Activated B cell treated with CpG ODN at 0.5 μM for 24 hours (primary cell): ENCODE results near the gene SERBP1. TPM values are rescaled to one million over a fixed set of nuclear protein-coding genes. Genes with fewer than 3 reads are reported as not detected.
"Not testable (repeated sequence)": the region's sequence is repeated elsewhere in the genome, so short reads cannot be mapped to it uniquely, and the experiment has no call there.

Experiments
- ATAC-seq: fragments of 200-7000 bp; cut with Tn5 transposase; one replicate; pipeline ENCODE4 v1.10.0; 2021; ENCODE audit warnings: low read depth, mild to moderate bottlenecking, moderate library complexity
- CTCF ChIA-PET: fragments of 350-600 bp; sonication (Branson Sonifier 250); formaldehyde crosslinking; loops from one replicate; lab custom pipeline; 2021; ENCODE audit warnings: antibody characterized with exemption; lab: Charles Lee
- POLR2A ChIA-PET: fragments of 350-600 bp; sonication (Branson Sonifier 250); formaldehyde crosslinking; loops from one replicate; lab custom pipeline; 2021; ENCODE audit warnings: antibody characterized with exemption; lab: Charles Lee
- DNase-seq: peaks from one replicate; pipeline ENCODE4 v3.0.0; 2022
- H3K27ac Mint-ChIP-seq: one replicate; pipeline ENCODE4 v1.8.0; 2020; ENCODE audit warnings: mixed read lengths
- H3K27me3 Mint-ChIP-seq: one replicate; pipeline ENCODE4 v1.8.0; 2021; ENCODE audit warnings: mixed read lengths
- H3K36me3 Mint-ChIP-seq: one replicate; pipeline ENCODE4 v1.8.0; 2021; ENCODE audit warnings: low read depth, mixed read lengths
- H3K4me1 Mint-ChIP-seq: one replicate; pipeline ENCODE4 v1.8.0; 2021; ENCODE audit warnings: mixed read lengths
- H3K4me3 Mint-ChIP-seq: one replicate; pipeline ENCODE4 v1.8.0; 2020; ENCODE audit warnings: mild to moderate bottlenecking, mixed read lengths
- H3K9me3 Mint-ChIP-seq: one replicate; pipeline ENCODE4 v1.8.0; 2020; ENCODE audit warnings: mixed read lengths
- intact Hi-C: fragments of 100-400 bp; cut with micrococcal nuclease; formaldehyde crosslinking; loops from one replicate; pipeline ENCODE4 v1.15.1; 2024
- total RNA-seq: library from RNA; stranded (reverse); gene quantifications from 2 replicates; pipeline ENCODE4 v1.2.3, GENCODE V29; 2022
- TF ChIP-seq, protein P1 (sequence below): fragments of 200-600 bp; IDR thresholded peaks from one replicate; pipeline ENCODE4 v1.8.0; 2022; ENCODE audit warnings: antibody characterized with exemption, mild to moderate bottlenecking

Gene SERBP1
- total RNA-seq, 1 donor from 2014 or later: 222 TPM

- H3K4me3 Mint-ChIP-seq: peak overlapping the region; percentile 98
- ChIA-PET POLR2A (interaction anchor here (0.8 kb wide), 1 partner anchor 61 kb away, joined by 3 read pairs; no protein-coding TSS in a partner anchor), CTCF (interaction anchor here (0.6 kb wide), 1 partner anchor 215 kb away, joined by 3 read pairs; no protein-coding TSS in a partner anchor)
- H3K9me3 Mint-ChIP-seq: no peaks in the 10 kb centered on the region
- peaks cover 80% of the 10 kb centered on the region for H3K36me3 Mint-ChIP-seq
- peak overlapping the region; percentile 46 for H3K27ac Mint-ChIP-seq
- ATAC-seq (no peak), DNase-seq (no peak)
- H3K4me1 Mint-ChIP-seq: peaks cover 44% of the 10 kb centered on the region
- intact Hi-C loops: loop anchor here (5.0 kb wide), 1 partner anchor 195 kb away; no protein-coding TSS in a partner anchor
- no peaks in the 10 kb centered on the region for H3K27me3 Mint-ChIP-seq
- TF ChIP-seq, protein P1, sequence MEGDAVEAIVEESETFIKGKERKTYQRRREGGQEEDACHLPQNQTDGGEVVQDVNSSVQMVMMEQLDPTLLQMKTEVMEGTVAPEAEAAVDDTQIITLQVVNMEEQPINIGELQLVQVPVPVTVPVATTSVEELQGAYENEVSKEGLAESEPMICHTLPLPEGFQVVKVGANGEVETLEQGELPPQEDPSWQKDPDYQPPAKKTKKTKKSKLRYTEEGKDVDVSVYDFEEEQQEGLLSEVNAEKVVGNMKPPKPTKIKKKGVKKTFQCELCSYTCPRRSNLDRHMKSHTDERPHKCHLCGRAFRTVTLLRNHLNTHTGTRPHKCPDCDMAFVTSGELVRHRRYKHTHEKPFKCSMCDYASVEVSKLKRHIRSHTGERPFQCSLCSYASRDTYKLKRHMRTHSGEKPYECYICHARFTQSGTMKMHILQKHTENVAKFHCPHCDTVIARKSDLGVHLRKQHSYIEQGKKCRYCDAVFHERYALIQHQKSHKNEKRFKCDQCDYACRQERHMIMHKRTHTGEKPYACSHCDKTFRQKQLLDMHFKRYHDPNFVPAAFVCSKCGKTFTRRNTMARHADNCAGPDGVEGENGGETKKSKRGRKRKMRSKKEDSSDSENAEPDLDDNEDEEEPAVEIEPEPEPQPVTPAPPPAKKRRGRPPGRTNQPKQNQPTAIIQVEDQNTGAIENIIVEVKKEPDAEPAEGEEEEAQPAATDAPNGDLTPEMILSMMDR: no peak
Observed at GRCh38 chr1:67427465-67427864, 2.7 kb downstream of the SERBP1 start.

DNA sequence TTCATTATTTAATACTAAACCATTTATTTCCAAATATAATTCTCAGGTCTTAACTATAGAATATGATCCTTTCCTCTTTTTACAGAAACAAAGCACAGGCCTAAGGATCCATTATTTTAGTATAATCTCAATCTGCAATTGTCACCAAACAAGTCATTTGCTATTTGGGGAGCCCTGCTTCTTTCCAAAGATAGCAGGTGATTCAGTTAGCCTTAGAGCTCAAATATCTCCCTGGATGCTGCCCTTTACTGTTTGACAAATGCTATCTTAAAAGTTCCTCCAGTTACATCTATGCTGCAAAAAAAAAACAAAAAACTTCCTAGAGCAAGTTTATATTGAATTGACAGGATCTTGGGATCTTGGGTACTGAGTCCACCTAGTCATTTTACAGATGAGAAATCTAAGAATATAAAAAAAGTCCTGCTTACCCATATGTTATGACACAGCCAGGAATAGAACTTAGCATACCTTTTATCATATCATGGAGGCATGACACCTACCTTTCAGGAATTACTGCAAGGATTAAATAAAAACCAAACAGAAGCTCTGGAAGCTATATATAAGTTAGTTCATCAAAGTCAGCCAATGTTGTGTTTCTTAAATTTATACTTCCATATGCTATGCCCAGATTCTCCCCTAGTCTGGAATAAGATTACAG lies 9.2 kb downstream of the SERBP1 start:
- DNase-seq (no peak), ATAC-seq (no peak)
- no peak overlapping the region for H3K27ac Mint-ChIP-seq
- CTCF ChIA-PET: no interaction called here
- H3K9me3 Mint-ChIP-seq: no peaks in the 10 kb centered on the region
- intact Hi-C loops: no loop called here
- POLR2A ChIA-PET: no interaction called here
- TF ChIP-seq, protein P1: no peak
- H3K4me3 Mint-ChIP-seq: no peak overlapping the region
- H3K27me3 Mint-ChIP-seq: no peaks in the 10 kb centered on the region
- peaks cover 13% of the 10 kb centered on the region for H3K4me1 Mint-ChIP-seq
- peaks cover 95% of the 10 kb centered on the region for H3K36me3 Mint-ChIP-seq

DNA sequence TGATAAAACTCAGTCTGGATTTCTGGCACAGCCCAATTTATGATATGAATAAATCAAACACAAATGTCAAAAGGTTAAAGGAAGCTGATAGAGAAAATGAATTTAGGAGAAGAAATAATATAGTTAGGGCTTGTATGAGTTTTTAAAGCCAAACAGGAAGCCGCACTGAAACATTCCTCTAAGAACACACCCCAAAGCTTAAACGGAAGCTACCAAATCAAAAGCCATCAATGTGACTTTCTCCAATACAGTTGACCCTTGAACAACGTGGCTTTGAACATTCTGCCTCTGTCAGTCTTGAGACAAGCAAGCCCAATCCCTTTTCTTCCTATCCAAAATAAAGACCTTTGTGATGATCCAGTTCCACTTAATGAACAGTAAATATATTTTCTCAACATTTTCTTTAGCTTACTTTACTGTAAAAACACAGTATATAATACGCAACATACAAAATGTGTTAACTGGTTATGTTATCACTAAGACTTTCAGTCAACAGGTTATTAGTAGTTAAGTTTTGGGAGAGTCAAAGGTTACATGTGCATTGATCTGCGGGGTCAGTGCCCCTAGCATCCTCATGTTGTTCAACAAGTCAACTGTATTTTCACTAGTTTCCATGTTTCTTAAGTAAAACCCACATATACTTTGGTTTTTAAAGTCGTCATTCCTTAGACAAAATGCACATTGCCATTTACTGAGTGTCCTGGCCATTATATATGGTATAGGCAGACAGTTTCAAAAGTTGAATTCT lies 11.2 kb downstream of the SERBP1 start:
- H3K27me3 Mint-ChIP-seq: no peaks in the 10 kb centered on the region
- intact Hi-C loops: no loop called here
- ATAC-seq (no peak), DNase-seq (no peak)
- ChIA-PET CTCF (no interaction called here), POLR2A (no interaction called here)
- H3K9me3 Mint-ChIP-seq: no peaks in the 10 kb centered on the region
- peaks cover 5% of the 10 kb centered on the region for H3K4me1 Mint-ChIP-seq
- no peak overlapping the region for H3K27ac Mint-ChIP-seq
- TF ChIP-seq, protein P1: no peak
- peaks cover 95% of the 10 kb centered on the region for H3K36me3 Mint-ChIP-seq
- no peak overlapping the region for H3K4me3 Mint-ChIP-seq

- ATAC-seq, H3K4me1 Mint-ChIP-seq, intact Hi-C loops, H3K27me3 Mint-ChIP-seq, DNase-seq, H3K4me3 Mint-ChIP-seq, H3K27ac Mint-ChIP-seq, H3K9me3 Mint-ChIP-seq, CTCF ChIA-PET: not testable (repeated sequence)
- POLR2A ChIA-PET: interaction anchor here (0.7 kb wide), 1 partner anchor 8 kb away, joined by 4 read pairs; no protein-coding TSS in a partner anchor
- peaks cover 93% of the 10 kb centered on the region for H3K36me3 Mint-ChIP-seq
Observed at GRCh38 chr1:67417733-67418132, 12.5 kb downstream of the SERBP1 start.

DNA sequence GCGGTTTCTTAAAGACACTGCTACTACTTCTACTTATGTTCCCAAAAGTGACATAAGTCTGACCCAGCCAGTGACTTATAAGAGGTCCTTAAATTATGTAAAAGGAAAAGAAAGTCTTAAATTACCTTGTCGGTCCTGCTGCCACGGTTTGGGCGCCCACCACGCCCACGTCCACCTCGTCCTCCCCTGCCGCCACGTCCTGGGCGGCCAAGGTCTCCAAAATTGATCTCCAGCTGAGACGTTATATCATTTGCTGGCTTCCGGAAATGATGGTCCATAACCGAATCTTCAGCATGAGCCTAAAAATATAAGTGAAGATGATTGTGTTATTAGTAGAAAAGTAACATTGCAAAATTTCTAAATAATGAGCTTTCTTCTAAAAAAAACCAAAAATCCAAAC lies 15.2 kb downstream of the SERBP1 start:
- ATAC-seq (no peak), DNase-seq (no peak)
- ChIA-PET POLR2A (no interaction called here), CTCF (no interaction called here)
- H3K4me1 Mint-ChIP-seq: no peaks in the 10 kb centered on the region
- no peak overlapping the region for H3K4me3 Mint-ChIP-seq
- intact Hi-C loops: loop anchor here (2.0 kb wide), 1 partner anchor 14 kb away; no protein-coding TSS in a partner anchor
- H3K27ac Mint-ChIP-seq: no peak overlapping the region
- H3K27me3 Mint-ChIP-seq: no peaks in the 10 kb centered on the region
- peaks cover 89% of the 10 kb centered on the region for H3K36me3 Mint-ChIP-seq
- H3K9me3 Mint-ChIP-seq: no peaks in the 10 kb centered on the region
- TF ChIP-seq, protein P1: no peak
